Measurements from ENCODE around the gene ATP1A1. TPM values are rescaled to one million over a fixed set of nuclear protein-coding genes. Genes with fewer than 3 reads are reported as not detected.

ATP1A1 gene
- total RNA-seq, 2 donors from 2014 or later = 183 to 281 TPM

- intact Hi-C loops (cut with DNase I) = loop anchor here (5.0 to 10.0 kb wide), 2 partner anchors 37 to 105 kb away; no protein-coding TSS in a partner anchor
Observed at GRCh38 chr1:116379674-116380498, 6.8 kb downstream of the ATP1A1 start.

DNA sequence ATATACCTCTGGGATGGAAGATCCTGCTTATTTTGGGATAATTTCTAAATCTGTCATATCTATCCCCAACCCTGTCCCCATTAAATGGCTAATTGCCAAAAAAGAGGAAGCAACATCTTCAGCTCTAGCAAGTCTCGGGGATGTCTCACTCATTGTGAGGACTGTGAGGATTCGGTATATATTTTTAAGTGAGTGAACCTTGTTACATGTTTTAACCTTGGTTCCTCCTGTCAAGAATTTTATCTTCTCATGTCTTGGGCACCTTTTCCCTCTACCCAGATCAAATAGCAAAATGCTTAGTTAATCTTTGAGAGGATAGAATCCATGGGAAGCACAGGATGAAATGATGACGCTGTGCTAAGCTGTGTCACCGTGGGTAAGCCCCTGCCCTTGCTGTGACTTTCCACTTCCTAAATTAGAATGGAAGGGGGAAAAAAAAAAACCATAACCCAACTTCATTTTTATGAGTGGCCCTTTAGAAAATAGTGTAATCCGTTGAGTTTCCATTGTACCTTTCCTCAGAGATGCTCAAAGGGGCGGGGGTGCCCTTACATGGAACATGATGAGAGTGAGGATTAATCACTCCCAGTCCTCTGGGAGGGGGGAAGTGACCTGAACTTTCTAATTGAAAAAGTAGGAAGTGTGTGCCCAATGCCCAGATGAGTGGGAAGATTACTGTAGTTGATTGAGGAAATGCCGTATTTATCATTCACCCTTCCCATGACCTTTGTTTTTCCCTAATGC, 7.6 kb downstream of the ATP1A1 start:
- intact Hi-C loops (cut with DNase I) = no loop called here
- DNase-seq (no peak), ATAC-seq (no peak)

More at GRCh38 chr1:116379674-116380498, 6.8 kb downstream of the ATP1A1 start:
- no peak for ATAC-seq
- no peak for DNase-seq

GRCh38 chr1:116382321-116382720, 9.3 kb downstream of the ATP1A1 start:
- ATAC-seq (peak in 1 of 2 donors; percentile 37), DNase-seq (no peak)
- intact Hi-C loops (cut with DNase I) = no loop called here

GRCh38 chr1:116382857-116383483, 9.9 kb downstream of the ATP1A1 start:
- intact Hi-C loops (cut with DNase I) = no loop called here
- DNase-seq (no peak), ATAC-seq (no peak)

DNA sequence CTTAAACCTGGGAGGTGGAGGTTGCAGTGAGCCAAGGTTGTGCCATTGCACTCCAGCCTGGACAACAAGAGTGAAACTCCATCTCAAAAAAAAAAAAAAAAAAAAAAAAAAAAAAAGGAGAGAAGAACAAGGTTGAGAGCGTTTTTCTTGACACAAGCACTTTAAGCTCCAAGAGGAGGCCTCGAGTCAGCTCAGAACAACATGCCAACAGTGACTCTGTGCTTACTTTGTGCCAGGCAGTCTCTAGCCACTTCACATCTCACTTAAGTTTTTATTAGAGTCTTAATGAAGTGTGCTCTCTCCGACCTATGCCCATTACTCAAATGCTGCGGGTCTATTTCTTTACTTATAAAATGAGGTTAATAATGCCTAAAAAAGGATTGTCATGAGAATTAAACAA, 13.0 kb downstream of the ATP1A1 start:
- ATAC-seq (no peak), DNase-seq (no peak)
- intact Hi-C loops (cut with DNase I) = no loop called here

DNA sequence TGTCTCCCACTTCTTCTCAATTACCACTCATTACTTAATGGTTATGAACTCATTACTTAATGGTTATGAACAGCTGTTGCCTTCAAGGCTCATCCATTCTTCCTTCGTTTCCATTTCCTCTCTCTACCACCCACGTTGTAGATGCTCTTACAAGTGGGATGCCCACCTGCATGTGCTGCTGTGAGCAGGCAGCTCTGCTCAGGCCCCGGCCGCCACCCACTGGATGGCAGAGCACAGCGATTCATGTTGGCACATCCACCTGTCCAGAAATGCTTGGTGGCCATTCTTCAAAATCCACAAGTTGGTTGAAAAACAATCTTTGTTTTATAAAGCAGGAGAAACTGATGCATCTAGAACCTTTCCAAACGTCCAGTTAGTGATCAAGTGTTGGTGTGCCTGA, 14.5 kb downstream of the ATP1A1 start:
- intact Hi-C loops (cut with DNase I) = no loop called here
- ATAC-seq (no peak), DNase-seq (no peak)

- ATAC-seq (no peak), DNase-seq (no peak)
- intact Hi-C loops (cut with DNase I) = no loop called here
Observed at GRCh38 chr1:116388122-116388521, 15.1 kb downstream of the ATP1A1 start.

GRCh38 chr1:116389013-116389412, 16.0 kb downstream of the ATP1A1 start:
- ATAC-seq = peak; percentile 29 to 63
- intact Hi-C loops (cut with DNase I) = no loop called here
- no peak for DNase-seq

DNA sequence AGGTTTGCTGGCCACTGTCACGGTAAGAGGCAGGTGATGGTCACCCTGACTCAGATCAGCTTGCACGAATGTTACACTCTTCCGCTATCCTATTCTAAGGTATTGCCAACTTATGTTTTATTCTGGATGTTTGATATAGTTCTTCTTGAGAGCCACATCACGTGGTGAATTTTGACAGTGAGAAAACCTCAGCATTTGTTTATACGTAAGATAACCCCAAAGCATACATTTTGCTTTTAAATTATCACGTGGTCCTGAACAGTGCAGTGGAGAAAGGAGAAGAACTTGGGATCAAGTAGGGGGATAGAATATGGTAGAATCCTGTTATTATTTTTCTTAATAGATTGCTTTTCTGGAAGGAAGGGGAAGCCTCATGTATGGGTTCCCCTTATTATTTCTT, 16.6 kb downstream of the ATP1A1 start:
- intact Hi-C loops (cut with DNase I) = no loop called here
- DNase-seq (no peak), ATAC-seq (no peak)

GRCh38 chr1:116390195-116390594, 17.2 kb downstream of the ATP1A1 start:
- no peak for DNase-seq
- intact Hi-C loops (cut with DNase I) = no loop called here
- no peak for ATAC-seq

DNA sequence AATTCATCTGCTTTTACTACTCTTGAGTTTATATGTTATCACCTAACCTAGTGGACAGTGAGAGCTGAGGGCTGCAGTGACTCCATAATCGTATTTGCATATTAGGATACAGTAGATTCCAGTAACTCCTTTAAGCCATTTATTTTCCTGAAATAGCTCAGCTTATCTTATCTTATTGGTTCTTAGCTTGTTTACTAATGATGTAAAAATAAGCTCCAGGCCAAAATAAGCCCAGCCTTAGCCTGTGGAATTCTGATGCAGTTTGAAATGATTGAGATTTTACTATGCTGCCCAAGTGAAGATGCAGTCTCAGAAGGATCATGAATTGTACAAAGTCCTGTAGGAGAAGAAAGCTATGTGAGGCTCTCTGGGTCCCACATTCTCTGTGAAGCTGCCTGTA, 18.1 kb downstream of the ATP1A1 start:
- DNase-seq = no peak
- intact Hi-C loops (cut with DNase I) = no loop called here
- no peak for ATAC-seq

DNA sequence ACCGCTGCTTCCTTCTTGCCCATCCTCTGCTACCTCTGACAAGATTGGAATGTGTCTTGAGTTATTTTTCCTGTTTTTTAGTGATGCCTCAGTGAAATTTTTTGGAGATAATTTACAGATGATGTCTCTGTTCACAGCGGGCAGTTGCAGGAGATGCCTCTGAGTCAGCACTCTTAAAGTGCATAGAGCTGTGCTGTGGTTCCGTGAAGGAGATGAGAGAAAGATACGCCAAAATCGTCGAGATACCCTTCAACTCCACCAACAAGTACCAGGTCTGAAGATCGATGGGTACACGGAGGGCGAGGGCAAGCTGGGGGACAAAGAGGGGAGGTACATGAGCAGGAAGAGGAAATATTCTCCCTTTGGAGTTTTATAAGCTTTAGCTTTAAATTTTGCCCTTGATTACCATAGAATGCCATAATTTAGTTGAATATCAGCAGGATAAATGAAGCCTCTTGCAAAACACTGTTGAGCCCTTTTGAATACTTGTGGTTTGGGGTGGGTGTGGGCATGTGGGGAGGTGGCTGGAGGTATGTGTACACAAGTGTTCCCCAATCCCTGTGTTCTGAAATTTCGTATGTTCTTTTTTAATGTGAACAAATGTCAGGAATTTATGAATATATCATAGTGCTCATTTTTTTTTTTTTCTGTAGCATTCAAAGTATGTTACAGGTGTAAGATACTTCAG, 19.8 kb downstream of the ATP1A1 start:
- intact Hi-C loops (cut with DNase I) = no loop called here
- no peak for DNase-seq
- no peak for ATAC-seq

GRCh38 chr1:116393792-116394191, 20.7 kb downstream of the ATP1A1 start:
- DNase-seq (no peak), ATAC-seq (no peak)
- intact Hi-C loops (cut with DNase I) = no loop called here

DNA sequence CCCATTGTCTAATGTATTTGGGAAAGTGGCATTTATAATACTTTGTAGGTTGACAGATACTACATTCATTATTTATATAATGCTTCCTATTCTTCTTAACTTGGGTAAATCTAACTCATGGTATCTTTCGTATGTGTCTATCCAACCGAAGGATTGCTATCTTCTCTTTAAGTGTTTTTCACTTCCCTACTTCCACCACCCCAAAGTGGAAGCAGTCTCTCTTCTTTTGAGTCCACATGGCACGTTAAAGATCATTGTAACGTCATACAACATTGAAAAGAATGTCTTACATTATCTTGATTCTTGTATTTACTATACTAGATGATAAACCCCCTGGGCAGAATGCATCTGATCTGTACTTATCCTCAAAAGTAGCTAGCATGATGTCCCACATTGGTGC, 21.2 kb downstream of the ATP1A1 start:
- DNase-seq = no peak
- ATAC-seq = no peak
- intact Hi-C loops (cut with DNase I) = no loop called here

- intact Hi-C loops (cut with DNase I) = no loop called here
- DNase-seq = no peak
- no peak for ATAC-seq
Observed at GRCh38 chr1:116396769-116397168, 23.7 kb downstream of the ATP1A1 start.

GRCh38 chr1:116397728-116398127, 24.7 kb downstream of the ATP1A1 start:
- peak; percentile 79 to 80 for ATAC-seq
- intact Hi-C loops (cut with DNase I) = no loop called here
- peak; percentile 33 for DNase-seq

DNA sequence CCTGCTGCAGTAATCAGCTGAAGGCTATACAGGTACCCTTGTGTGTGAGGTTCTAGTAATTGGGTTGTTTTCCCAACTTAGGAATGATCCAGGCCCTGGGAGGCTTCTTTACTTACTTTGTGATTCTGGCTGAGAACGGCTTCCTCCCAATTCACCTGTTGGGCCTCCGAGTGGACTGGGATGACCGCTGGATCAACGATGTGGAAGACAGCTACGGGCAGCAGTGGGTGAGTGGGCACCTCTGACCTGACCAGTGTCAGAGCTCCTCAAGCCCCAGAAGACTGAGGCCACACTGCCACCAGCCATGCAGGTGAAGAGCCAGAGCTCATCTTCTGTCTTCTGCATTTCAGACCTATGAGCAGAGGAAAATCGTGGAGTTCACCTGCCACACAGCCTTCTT, 27.7 kb downstream of the ATP1A1 start:
- intact Hi-C loops (cut with DNase I) = no loop called here
- ATAC-seq = no peak
- no peak for DNase-seq

DNA sequence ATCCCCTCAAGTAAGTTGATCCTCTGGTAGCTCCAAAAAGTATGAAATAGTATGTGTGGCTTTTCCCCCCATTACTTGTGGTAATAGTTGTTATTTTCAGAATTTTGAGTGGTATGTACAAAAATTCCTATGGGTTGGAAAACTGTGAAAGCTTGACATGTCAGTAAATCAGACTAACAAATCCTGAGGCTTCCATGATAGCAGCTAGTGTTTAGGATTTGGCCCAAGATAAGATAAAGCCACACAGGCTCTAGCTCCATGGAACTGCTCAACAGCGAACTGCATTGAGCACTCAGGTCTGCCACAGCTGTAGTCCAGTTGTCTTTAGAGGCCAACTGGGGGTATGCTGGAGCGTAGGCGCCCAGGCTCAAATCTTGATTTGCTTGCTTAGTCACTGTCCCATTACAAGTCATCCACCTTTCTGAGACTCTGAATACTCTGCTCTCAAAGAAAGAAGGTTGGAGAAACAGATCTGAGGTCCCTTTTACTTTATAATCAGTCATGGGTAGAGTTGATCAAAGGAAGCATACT, 28.7 kb downstream of the ATP1A1 start:
- no peak for DNase-seq
- ATAC-seq = no peak
- intact Hi-C loops (cut with DNase I) = no loop called here

DNA sequence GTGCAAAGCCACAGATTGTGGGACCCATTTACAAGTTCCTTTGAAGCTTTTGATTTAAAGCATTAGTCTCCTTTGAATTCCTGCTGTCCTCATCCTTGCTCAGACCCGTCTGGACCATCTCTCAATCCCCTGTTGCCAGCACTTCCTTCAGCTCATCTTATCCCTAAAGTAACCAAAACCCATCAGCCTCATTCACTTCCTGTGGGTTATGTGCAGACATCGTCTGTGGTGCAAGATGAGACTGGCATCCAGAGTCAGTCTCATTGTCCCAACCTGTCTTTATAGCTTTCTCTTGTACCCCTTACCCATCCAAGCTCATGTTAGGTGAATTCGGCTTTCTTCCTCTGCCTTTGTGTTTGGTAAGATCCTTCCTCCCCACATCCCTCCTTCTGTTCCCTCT, 29.3 kb downstream of the ATP1A1 start:
- ATAC-seq (no peak), DNase-seq (no peak)
- intact Hi-C loops (cut with DNase I) = no loop called here
